ENCODE results near the gene FRMD4A. TPM values are rescaled to one million over a fixed set of nuclear protein-coding genes. Genes with fewer than 3 reads are reported as not detected.

Gene FRMD4A
- polyA plus RNA-seq, 1 donor (not counting 4 experiments of a cell fraction or from before 2014, with no cell fraction given), result 12.9 TPM

DNA sequence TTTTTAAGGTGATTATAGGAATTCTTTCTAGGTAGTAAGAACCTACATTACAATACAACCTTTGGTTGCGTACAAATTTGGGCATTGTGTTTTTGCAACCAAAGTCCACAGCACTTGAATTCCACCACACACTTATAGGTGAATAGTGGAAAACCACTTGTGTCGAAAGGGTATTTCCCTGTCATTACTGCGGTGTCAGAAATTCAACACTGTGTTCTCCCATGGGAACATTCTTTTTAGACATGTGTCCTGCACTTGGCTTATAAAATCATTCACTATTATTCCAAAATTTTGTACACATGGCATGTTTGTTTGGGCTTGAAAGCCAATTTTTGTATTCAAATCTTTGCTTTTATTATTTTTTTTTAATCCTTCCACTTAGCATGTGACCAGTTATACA lies 410.3 kb downstream of the FRMD4A start:
- DNase-seq (ENCODE audit: low read depth, low spot score), result no peak
- H3K36me3 ChIP-seq (ENCODE audit: control insufficient read depth in 2 of 2, extremely low read depth in 1 of 2, insufficient read depth in 2 of 2, low read length in 2 of 2), result no peaks in the 10 kb centered on the region
- no peak overlapping the region for H2AFZ ChIP-seq (ENCODE audit: control insufficient read depth, low read length)
- no peak for FAIRE-seq
- dilution Hi-C loops (cut with MboI; ENCODE audit: extremely low pct_ligation_motif_present, low sequenced_read_pairs), result no loop called here
- no peaks in the 10 kb centered on the region for H3K9me1 ChIP-seq (ENCODE audit: control insufficient read depth, extremely low read depth, insufficient read depth, low read length)
- H3K4me2 ChIP-seq (ENCODE audit: control insufficient read depth, extremely low read depth, insufficient read depth, low read depth, low read length), result no peak overlapping the region
- no peaks in the 10 kb centered on the region for H3K9me3 ChIP-seq (ENCODE audit: control insufficient read depth, low read depth, low read length)
- H3K4me1 ChIP-seq (ENCODE audit: control insufficient read depth, extremely low read depth, insufficient read depth, low read length), result no peaks in the 10 kb centered on the region
- H3K27me3 ChIP-seq (ENCODE audit: control insufficient read depth, extremely low read depth, insufficient read depth, low read length), result no peaks in the 10 kb centered on the region
- H3K9ac ChIP-seq (ENCODE audit: control insufficient read depth, extremely low read depth, insufficient read depth, low read length), result no peak overlapping the region
- H3K79me2 ChIP-seq (ENCODE audit: control insufficient read depth, insufficient read depth, low read length), result no peaks in the 10 kb centered on the region
- no peak overlapping the region for H3K4me3 ChIP-seq (ENCODE audit: control insufficient read depth in 2 of 3, extremely low read depth in 1 of 3, insufficient read depth in 2 of 3, low read depth in 1 of 3, low read length in 3 of 3)
- no peak for TF ChIP-seq EZH2 (IDR thresholded peaks at IDR 0.05; ENCODE audit: low read length)
- TF ChIP-seq, protein P1, sequence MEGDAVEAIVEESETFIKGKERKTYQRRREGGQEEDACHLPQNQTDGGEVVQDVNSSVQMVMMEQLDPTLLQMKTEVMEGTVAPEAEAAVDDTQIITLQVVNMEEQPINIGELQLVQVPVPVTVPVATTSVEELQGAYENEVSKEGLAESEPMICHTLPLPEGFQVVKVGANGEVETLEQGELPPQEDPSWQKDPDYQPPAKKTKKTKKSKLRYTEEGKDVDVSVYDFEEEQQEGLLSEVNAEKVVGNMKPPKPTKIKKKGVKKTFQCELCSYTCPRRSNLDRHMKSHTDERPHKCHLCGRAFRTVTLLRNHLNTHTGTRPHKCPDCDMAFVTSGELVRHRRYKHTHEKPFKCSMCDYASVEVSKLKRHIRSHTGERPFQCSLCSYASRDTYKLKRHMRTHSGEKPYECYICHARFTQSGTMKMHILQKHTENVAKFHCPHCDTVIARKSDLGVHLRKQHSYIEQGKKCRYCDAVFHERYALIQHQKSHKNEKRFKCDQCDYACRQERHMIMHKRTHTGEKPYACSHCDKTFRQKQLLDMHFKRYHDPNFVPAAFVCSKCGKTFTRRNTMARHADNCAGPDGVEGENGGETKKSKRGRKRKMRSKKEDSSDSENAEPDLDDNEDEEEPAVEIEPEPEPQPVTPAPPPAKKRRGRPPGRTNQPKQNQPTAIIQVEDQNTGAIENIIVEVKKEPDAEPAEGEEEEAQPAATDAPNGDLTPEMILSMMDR (optimal IDR thresholded peaks at IDR 0.05 in 1 of 3, IDR thresholded peaks at IDR 0.05 in 1 of 3, conservative IDR thresholded peaks at IDR 0.05 in 1 of 3; ENCODE audit: extremely low read depth in 1 of 3, insufficient read depth in 2 of 3, low read length in 3 of 3), result no peak
- no peaks in the 10 kb centered on the region for H4K20me1 ChIP-seq (ENCODE audit: control insufficient read depth, extremely low read depth, insufficient read depth, low read length)
- H3K27ac ChIP-seq (ENCODE audit: control insufficient read depth, insufficient read depth, low read length), result no peak overlapping the region

DNA sequence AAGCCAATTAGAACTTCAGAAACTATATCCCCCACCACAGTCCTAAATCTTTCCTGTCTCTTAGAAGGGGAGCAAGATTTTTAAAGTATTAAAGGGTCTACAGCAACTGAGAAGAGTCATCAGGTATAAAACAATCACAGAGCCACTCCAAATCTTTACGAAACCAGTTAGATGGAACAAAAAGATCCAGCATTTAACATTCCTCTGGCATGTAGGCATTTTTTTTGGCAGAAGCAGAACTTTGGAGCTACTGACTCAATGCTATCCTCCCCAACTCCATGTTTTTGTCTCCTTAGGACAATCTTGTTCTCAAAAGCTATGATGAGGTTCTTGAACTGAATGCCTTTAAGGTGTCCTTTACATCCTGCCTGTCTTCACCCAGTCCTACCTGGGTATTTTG lies 410.7 kb downstream of the FRMD4A start:
- Histone ChIP-seq H4K20me1 (ENCODE audit: control insufficient read depth, extremely low read depth, insufficient read depth, low read length) (no peaks in the 10 kb centered on the region), H3K4me3 (ENCODE audit: control insufficient read depth in 2 of 3, extremely low read depth in 1 of 3, insufficient read depth in 2 of 3, low read depth in 1 of 3, low read length in 3 of 3) (no peak overlapping the region), H3K9me1 (ENCODE audit: control insufficient read depth, extremely low read depth, insufficient read depth, low read length) (no peaks in the 10 kb centered on the region), H3K79me2 (ENCODE audit: control insufficient read depth, insufficient read depth, low read length) (no peaks in the 10 kb centered on the region), H3K36me3 (ENCODE audit: control insufficient read depth in 2 of 2, extremely low read depth in 1 of 2, insufficient read depth in 2 of 2, low read length in 2 of 2) (no peaks in the 10 kb centered on the region), H2AFZ (ENCODE audit: control insufficient read depth, low read length) (no peak overlapping the region), H3K4me2 (ENCODE audit: control insufficient read depth, extremely low read depth, insufficient read depth, low read depth, low read length) (no peak overlapping the region), H3K9ac (ENCODE audit: control insufficient read depth, extremely low read depth, insufficient read depth, low read length) (no peak overlapping the region), H3K9me3 (ENCODE audit: control insufficient read depth, low read depth, low read length) (no peaks in the 10 kb centered on the region), H3K4me1 (ENCODE audit: control insufficient read depth, extremely low read depth, insufficient read depth, low read length) (no peaks in the 10 kb centered on the region), H3K27me3 (ENCODE audit: control insufficient read depth, extremely low read depth, insufficient read depth, low read length) (no peaks in the 10 kb centered on the region), H3K27ac (ENCODE audit: control insufficient read depth, insufficient read depth, low read length) (no peak overlapping the region)
- dilution Hi-C loops (cut with MboI; ENCODE audit: extremely low pct_ligation_motif_present, low sequenced_read_pairs), result no loop called here
- no peak for DNase-seq (ENCODE audit: low read depth, low spot score)
- no peak for TF ChIP-seq EZH2 (IDR thresholded peaks at IDR 0.05; ENCODE audit: low read length)
- TF ChIP-seq, protein P1 (optimal IDR thresholded peaks at IDR 0.05 in 1 of 3, IDR thresholded peaks at IDR 0.05 in 1 of 3, conservative IDR thresholded peaks at IDR 0.05 in 1 of 3; ENCODE audit: extremely low read depth in 1 of 3, insufficient read depth in 2 of 3, low read length in 3 of 3), result no peak
- no peak for FAIRE-seq
